ENCODE measurements around the gene SPG7.

GRCh38 chr16:89557690-89558490, 49.7 kb downstream of the SPG7 start:
- no peak for TF ChIP-seq ATF2 (CRISPR knock-in tag; IDR thresholded peaks at IDR 0.05; ENCODE audit: borderline replicate concordance, low read depth)
- no peak for TF ChIP-seq ZNF396 (CRISPR knock-in tag; IDR thresholded peaks at IDR 0.05; ENCODE audit: borderline replicate concordance)
- no peak for TF ChIP-seq TEAD4 (CRISPR knock-in tag; IDR thresholded peaks at IDR 0.05)
- TF ChIP-seq CBFB (CRISPR knock-in tag; IDR thresholded peaks at IDR 0.05; ENCODE audit: low read depth): no peak
- 0 out of 2 replicates have a peak, but pooled peaks have one; percentile 7 for TF ChIP-seq CTCF (IDR thresholded peaks at IDR 0.05)
- TF ChIP-seq JUN (CRISPR knock-in tag; IDR thresholded peaks at IDR 0.05): no peak
- TF ChIP-seq FOXK1 (CRISPR knock-in tag; IDR thresholded peaks at IDR 0.05): no peak
- TF ChIP-seq TP53 (CRISPR knock-in tag; IDR thresholded peaks at IDR 0.05): no peak
- no peak for TF ChIP-seq SP1 (CRISPR knock-in tag; conservative IDR thresholded peaks at IDR 0.05)
- TF ChIP-seq ATF6 (CRISPR knock-in tag; IDR thresholded peaks at IDR 0.05): no peak

Data from WTC11 (cell line).